WTC11 (cell line): Measurements from ENCODE around the gene SLC2A1. TPM values are rescaled to one million over a fixed set of nuclear protein-coding genes. Genes with fewer than 3 reads are reported as not detected.
A peak's percentile ranks its signal among the peaks of the same experiment; 100 is the strongest.

ENCODE experiments used
- ATAC-seq: fragments of 200-7000 bp; cut with Tn5 transposase; 2 replicates; pipeline ENCODE4 v1.10.0; 2021; ENCODE audit warnings: mild to moderate bottlenecking, moderate library complexity
- CTCF ChIA-PET: fragments of 300-600 bp; sonication (Branson Sonifier 250); formaldehyde crosslinking; loops from one replicate; lab custom pipeline; 2021; ENCODE audit warnings: antibody characterized with exemption; lab: Charles Lee
- POLR2A ChIA-PET: fragments of 350-600 bp; sonication (Branson Sonifier 250); formaldehyde crosslinking; loops from one replicate; lab custom pipeline; 2021; ENCODE audit warnings: antibody characterized with exemption; lab: Charles Lee
- DNase-seq: peaks from one replicate; pipeline ENCODE4 v3.0.0; 2021; ENCODE audit warnings: low spot score
- H3K27ac Mint-ChIP-seq: 2 replicates; pipeline ENCODE4 v1.8.0; 2021; ENCODE audit warnings: mixed read lengths
- H3K27me3 Mint-ChIP-seq: 2 replicates; pipeline ENCODE4 v1.8.0; 2021; ENCODE audit warnings: low read depth, mild to moderate bottlenecking, moderate library complexity, mixed read lengths
- H3K36me3 Mint-ChIP-seq: 2 replicates; pipeline ENCODE4 v1.8.0; 2021; ENCODE audit warnings: mixed read lengths
- H3K4me1 Mint-ChIP-seq: 2 replicates; pipeline ENCODE4 v1.8.0; 2022; ENCODE audit warnings: mixed read lengths
- H3K4me3 Mint-ChIP-seq: 2 replicates; pipeline ENCODE4 v1.8.0; 2021; ENCODE audit warnings: mild to moderate bottlenecking, moderate library complexity, mixed read lengths
- H3K9me3 Mint-ChIP-seq: 2 replicates; pipeline ENCODE4 v1.8.0; 2021; ENCODE audit warnings: mixed read lengths
- ATF1 ChIP-seq: sonication (generic); formaldehyde crosslinking; IDR thresholded peaks from 2 replicates; pipeline ENCODE4 v1.8.1; 2023; ENCODE audit warnings: mild to moderate bottlenecking, moderate library complexity, missing genetic modification reagents
- FOXP1 ChIP-seq: sonication (generic); formaldehyde crosslinking; IDR thresholded peaks from 2 replicates; pipeline ENCODE4 v1.8.0; 2022; ENCODE audit warnings: missing genetic modification reagents, mild to moderate bottlenecking, moderate library complexity, borderline replicate concordance
- IRF2 ChIP-seq: sonication (generic); formaldehyde crosslinking; IDR thresholded peaks from 2 replicates; pipeline ENCODE4 v1.8.0; 2022; ENCODE audit warnings: low read depth, missing genetic modification reagents, borderline replicate concordance
- KAT7 ChIP-seq: sonication (generic); formaldehyde crosslinking; IDR thresholded peaks from 2 replicates; pipeline ENCODE4 v1.8.1; 2023; ENCODE audit warnings: missing genetic modification reagents, mild to moderate bottlenecking, borderline replicate concordance
- NFE2L1 ChIP-seq: sonication (generic); formaldehyde crosslinking; IDR thresholded peaks from 2 replicates; pipeline ENCODE4 v1.8.1; 2023; ENCODE audit warnings: missing genetic modification reagents
- NR1H2 ChIP-seq: sonication (generic); formaldehyde crosslinking; IDR thresholded peaks from 2 replicates; pipeline ENCODE4 v1.9.0; 2021; ENCODE audit warnings: mild to moderate bottlenecking, moderate library complexity, missing genetic modification reagents
- NR2C2 ChIP-seq: sonication (generic); formaldehyde crosslinking; IDR thresholded peaks from 2 replicates; pipeline ENCODE4 v1.8.0; 2022; ENCODE audit warnings: mild to moderate bottlenecking, missing genetic modification reagents
- ZNF219 ChIP-seq: sonication (generic); formaldehyde crosslinking; IDR thresholded peaks from 2 replicates; pipeline ENCODE4 v1.8.0; 2023; ENCODE audit warnings: missing genetic modification reagents, mild to moderate bottlenecking, borderline replicate concordance
- ZNF232 ChIP-seq: sonication (generic); formaldehyde crosslinking; IDR thresholded peaks from 2 replicates; pipeline ENCODE4 v1.8.0; 2022; ENCODE audit warnings: mild to moderate bottlenecking, missing genetic modification reagents
- ZNF263 ChIP-seq: sonication (generic); formaldehyde crosslinking; IDR thresholded peaks from 2 replicates; pipeline ENCODE4 v1.8.1; 2022; ENCODE audit warnings: low read depth, mild to moderate bottlenecking, moderate library complexity, missing genetic modification reagents
- total RNA-seq: library from RNA; stranded (reverse); gene quantifications from 3 replicates; pipeline ENCODE4 v1.2.3, GENCODE V29; 2021
- TF ChIP-seq, protein P1 (sequence below): sonication (generic); formaldehyde crosslinking; IDR thresholded peaks from 2 replicates; pipeline ENCODE4 v1.8.1; 2023; ENCODE audit warnings: mild to moderate bottlenecking, missing genetic modification reagents
- TF ChIP-seq, protein P2 (sequence below): sonication (generic); formaldehyde crosslinking; conservative IDR thresholded peaks from 2 replicates; pipeline ENCODE4 v1.8.1; 2023; ENCODE audit warnings: mild to moderate bottlenecking, low read depth, missing genetic modification reagents, moderate library complexity
- TF ChIP-seq, protein P3 (sequence below): sonication (generic); formaldehyde crosslinking; IDR thresholded peaks from 2 replicates; pipeline ENCODE4 v1.8.1; 2023; ENCODE audit warnings: mild to moderate bottlenecking, missing genetic modification reagents, moderate library complexity
- TF ChIP-seq, protein P4 (sequence below): sonication (generic); formaldehyde crosslinking; IDR thresholded peaks from 2 replicates; pipeline ENCODE4 v1.8.0; 2023; ENCODE audit warnings: missing genetic modification reagents
- TF ChIP-seq, protein P5 (sequence below): sonication (generic); formaldehyde crosslinking; IDR thresholded peaks from 2 replicates; pipeline ENCODE4 v1.8.0; 2022; ENCODE audit warnings: mild to moderate bottlenecking, missing genetic modification reagents
- TF ChIP-seq, protein P6 (sequence below): sonication (generic); formaldehyde crosslinking; IDR thresholded peaks from 2 replicates; pipeline ENCODE4 v1.8.0; 2023; ENCODE audit warnings: mild to moderate bottlenecking, missing genetic modification reagents

SLC2A1 gene
- total RNA-seq, 1 experiment from 2014 or later, result 215 TPM

DNA sequence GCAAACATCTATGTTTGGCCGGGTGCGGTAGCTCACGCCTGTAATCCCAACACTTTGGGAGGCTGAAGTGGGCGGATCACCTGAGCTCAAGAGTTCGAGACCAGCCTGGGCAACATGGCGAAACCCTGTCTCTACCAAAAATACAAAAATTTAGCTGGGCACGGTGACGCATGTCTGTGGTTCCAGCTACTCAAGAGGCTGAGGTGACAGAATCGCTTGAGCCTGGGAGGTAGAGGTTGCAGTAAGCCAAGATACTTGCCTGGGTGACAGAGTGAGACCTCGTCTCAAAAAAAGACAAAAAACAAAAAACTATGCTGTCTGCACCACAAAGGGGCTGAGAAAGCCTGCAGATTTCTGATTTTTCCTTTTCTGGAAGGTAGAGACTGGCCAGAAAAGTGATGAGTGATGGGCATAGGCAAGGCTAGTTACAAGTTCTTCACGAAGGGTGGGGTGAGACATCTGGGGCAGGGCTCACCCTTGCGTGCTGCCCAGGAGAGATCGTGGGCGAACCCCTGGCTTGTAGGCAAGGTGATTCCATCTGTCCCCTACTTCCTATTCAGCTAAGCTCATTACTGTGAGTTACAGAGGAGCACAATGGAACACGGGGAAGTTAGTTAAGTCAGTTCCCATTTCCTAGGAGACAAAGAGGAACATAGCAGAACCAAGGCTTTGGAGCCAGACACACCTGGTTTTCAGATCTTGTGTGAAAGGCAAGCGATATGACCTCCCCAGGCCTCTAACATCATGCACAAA lies 3.2 kb downstream of the SLC2A1 start:
- Mint-ChIP-seq H3K27ac (peak overlapping the region; percentile 89), H3K36me3 (peaks cover 61% of the 10 kb centered on the region), H3K4me3 (peak overlapping the region; percentile 99), H3K27me3 (no peaks in the 10 kb centered on the region; the same call in 1 of the 2 replicates), H3K4me1 (peaks cover 68% of the 10 kb centered on the region), H3K9me3 (no peaks in the 10 kb centered on the region)
- DNase-seq (no peak), ATAC-seq (no peak)
- ChIA-PET POLR2A (interaction anchor here (1.5 to 1.7 kb wide), 2 partner anchors 11 to 30 kb away, joined by 4 to 5 read pairs; no protein-coding TSS in a partner anchor), CTCF (interaction anchor here (5.1 kb wide), 1 partner anchor 118 kb away, joined by 30 read pairs; no protein-coding TSS in a partner anchor)
- TF ChIP-seq, protein P1, sequence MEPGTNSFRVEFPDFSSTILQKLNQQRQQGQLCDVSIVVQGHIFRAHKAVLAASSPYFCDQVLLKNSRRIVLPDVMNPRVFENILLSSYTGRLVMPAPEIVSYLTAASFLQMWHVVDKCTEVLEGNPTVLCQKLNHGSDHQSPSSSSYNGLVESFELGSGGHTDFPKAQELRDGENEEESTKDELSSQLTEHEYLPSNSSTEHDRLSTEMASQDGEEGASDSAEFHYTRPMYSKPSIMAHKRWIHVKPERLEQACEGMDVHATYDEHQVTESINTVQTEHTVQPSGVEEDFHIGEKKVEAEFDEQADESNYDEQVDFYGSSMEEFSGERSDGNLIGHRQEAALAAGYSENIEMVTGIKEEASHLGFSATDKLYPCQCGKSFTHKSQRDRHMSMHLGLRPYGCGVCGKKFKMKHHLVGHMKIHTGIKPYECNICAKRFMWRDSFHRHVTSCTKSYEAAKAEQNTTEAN, result no peak
- TF ChIP-seq, protein P2, sequence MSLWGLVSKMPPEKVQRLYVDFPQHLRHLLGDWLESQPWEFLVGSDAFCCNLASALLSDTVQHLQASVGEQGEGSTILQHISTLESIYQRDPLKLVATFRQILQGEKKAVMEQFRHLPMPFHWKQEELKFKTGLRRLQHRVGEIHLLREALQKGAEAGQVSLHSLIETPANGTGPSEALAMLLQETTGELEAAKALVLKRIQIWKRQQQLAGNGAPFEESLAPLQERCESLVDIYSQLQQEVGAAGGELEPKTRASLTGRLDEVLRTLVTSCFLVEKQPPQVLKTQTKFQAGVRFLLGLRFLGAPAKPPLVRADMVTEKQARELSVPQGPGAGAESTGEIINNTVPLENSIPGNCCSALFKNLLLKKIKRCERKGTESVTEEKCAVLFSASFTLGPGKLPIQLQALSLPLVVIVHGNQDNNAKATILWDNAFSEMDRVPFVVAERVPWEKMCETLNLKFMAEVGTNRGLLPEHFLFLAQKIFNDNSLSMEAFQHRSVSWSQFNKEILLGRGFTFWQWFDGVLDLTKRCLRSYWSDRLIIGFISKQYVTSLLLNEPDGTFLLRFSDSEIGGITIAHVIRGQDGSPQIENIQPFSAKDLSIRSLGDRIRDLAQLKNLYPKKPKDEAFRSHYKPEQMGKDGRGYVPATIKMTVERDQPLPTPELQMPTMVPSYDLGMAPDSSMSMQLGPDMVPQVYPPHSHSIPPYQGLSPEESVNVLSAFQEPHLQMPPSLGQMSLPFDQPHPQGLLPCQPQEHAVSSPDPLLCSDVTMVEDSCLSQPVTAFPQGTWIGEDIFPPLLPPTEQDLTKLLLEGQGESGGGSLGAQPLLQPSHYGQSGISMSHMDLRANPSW (CRISPR knock-in tag), result no peak
- TF ChIP-seq ZNF263, result no peak
- no peak for TF ChIP-seq ZNF232 (CRISPR knock-in tag)
- TF ChIP-seq, protein P3, sequence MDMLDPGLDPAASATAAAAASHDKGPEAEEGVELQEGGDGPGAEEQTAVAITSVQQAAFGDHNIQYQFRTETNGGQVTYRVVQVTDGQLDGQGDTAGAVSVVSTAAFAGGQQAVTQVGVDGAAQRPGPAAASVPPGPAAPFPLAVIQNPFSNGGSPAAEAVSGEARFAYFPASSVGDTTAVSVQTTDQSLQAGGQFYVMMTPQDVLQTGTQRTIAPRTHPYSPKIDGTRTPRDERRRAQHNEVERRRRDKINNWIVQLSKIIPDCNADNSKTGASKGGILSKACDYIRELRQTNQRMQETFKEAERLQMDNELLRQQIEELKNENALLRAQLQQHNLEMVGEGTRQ (CRISPR knock-in tag), result no peak
- no peak for TF ChIP-seq ATF1 (CRISPR knock-in tag)
- TF ChIP-seq NFE2L1 (CRISPR knock-in tag), result no peak
- TF ChIP-seq FOXP1 (CRISPR knock-in tag), result no peak
- TF ChIP-seq, protein P4, sequence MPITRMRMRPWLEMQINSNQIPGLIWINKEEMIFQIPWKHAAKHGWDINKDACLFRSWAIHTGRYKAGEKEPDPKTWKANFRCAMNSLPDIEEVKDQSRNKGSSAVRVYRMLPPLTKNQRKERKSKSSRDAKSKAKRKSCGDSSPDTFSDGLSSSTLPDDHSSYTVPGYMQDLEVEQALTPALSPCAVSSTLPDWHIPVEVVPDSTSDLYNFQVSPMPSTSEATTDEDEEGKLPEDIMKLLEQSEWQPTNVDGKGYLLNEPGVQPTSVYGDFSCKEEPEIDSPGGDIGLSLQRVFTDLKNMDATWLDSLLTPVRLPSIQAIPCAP (CRISPR knock-in tag), result no peak
- no peak for TF ChIP-seq ZNF219
- TF ChIP-seq, protein P5, sequence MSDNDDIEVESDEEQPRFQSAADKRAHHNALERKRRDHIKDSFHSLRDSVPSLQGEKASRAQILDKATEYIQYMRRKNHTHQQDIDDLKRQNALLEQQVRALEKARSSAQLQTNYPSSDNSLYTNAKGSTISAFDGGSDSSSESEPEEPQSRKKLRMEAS (CRISPR knock-in tag), result no peak
- TF ChIP-seq NR1H2, result no peak

DNA sequence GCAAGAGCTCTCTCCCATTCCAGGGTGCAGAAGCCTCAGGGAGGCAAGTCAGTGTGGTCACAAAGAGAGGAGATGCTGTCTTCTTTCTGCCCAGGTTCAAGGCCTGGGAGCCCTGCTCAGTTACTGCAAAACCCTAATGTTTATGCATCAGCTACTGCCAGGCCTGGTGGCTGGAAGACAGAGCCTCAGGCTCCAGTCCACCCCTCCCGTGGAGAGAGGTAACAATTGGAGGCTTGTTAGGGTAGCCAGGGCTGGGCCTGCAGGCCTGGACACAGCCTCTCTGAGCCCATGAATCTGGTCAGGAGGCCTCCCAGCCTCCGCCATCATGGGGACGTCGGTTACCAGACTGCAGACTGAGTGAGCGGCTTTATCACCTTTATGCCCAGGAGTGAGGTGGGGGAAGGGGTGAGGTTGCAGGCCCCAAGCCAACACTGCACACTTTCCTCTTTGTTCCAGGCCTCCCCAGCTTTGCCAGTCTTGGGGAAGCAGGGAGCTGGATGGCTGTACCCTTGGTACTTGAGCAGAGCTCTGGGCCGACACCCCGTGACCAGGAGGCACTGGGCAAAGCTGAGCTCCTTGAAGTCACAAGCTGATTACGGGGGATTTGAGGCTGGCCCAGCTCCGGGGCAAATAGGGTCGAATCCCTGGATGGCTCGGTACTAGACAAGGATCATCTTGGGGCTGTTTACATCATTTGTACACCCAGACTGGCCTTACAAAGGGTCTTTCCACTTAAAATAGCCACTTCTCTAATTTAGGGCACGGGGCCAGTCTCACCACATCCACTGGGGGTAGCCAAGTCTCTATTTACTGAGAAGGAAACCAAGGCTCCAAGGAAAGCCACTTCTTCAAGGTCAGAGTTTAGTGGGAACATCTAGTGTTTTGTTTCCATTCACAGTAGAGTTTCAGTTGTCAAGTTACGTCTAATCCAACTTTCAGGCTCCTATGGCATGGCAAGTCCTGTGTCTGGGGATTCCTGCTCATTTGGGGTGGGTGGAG lies 5.2 kb downstream of the SLC2A1 start:
- no peak for ATAC-seq
- no peaks in the 10 kb centered on the region for H3K9me3 Mint-ChIP-seq
- TF ChIP-seq NR2C2 (CRISPR knock-in tag) (no peak), ZNF263 (no peak), KAT7 (CRISPR knock-in tag) (no peak), IRF2 (no peak)
- TF ChIP-seq, protein P3 (CRISPR knock-in tag), result no peak
- TF ChIP-seq, protein P6, sequence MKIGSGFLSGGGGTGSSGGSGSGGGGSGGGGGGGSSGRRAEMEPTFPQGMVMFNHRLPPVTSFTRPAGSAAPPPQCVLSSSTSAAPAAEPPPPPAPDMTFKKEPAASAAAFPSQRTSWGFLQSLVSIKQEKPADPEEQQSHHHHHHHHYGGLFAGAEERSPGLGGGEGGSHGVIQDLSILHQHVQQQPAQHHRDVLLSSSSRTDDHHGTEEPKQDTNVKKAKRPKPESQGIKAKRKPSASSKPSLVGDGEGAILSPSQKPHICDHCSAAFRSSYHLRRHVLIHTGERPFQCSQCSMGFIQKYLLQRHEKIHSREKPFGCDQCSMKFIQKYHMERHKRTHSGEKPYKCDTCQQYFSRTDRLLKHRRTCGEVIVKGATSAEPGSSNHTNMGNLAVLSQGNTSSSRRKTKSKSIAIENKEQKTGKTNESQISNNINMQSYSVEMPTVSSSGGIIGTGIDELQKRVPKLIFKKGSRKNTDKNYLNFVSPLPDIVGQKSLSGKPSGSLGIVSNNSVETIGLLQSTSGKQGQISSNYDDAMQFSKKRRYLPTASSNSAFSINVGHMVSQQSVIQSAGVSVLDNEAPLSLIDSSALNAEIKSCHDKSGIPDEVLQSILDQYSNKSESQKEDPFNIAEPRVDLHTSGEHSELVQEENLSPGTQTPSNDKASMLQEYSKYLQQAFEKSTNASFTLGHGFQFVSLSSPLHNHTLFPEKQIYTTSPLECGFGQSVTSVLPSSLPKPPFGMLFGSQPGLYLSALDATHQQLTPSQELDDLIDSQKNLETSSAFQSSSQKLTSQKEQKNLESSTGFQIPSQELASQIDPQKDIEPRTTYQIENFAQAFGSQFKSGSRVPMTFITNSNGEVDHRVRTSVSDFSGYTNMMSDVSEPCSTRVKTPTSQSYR (CRISPR knock-in tag), result no peak

More for the DNA sequence above, 5.2 kb downstream of the SLC2A1 start:
- ChIA-PET POLR2A (interaction anchor here (0.6 to 2.6 kb wide), 3 partner anchors 9 to 296 kb away, joined by 5 to 12 read pairs (median 8); no protein-coding TSS in a partner anchor), CTCF (interaction anchor here (1.2 to 5.1 kb wide), 6 partner anchors 11 to 187 kb away, joined by 3 to 30 read pairs (median 4); partner anchors contain the start of genes C1orf50 and P3H1)
- no peak for DNase-seq
- peaks cover 73% of the 10 kb centered on the region for H3K36me3 Mint-ChIP-seq
- peaks cover 77% of the 10 kb centered on the region for H3K4me1 Mint-ChIP-seq
- peak overlapping the region; percentile 65 for H3K27ac Mint-ChIP-seq
- peak overlapping the region; percentile 99 for H3K4me3 Mint-ChIP-seq
- H3K27me3 Mint-ChIP-seq, result no peaks in the 10 kb centered on the region; the same call in 1 of the 2 replicates
